Amniotic stem cell (primary cell): ENCODE data around the gene GYS1.

Experiments used
- DNase-seq: peaks from one replicate; lab custom pipeline; 2025; lab: John Stamatoyannopoulos, UW

GYS1 gene

DNA sequence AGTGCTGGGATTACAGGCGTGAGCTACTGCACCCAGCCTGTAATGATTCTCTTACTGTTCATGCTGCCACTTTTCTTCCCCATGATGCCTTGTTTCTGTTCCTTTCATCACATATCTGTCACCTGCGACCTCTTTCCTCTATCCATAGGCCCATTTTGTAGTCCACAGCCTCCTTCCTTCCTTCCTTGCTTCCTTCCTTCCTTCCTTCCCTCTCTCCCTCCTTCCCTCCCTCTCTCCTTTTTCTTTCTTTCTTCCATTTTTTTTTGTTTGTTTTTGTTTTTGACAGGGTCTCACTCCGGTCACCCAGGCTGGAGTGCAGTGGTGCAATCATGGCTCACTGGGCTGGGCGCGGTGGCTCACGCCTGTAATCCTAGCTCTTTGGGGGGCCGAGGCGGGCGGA lies 4.2 kb downstream of the GYS1 start:
- no peak for DNase-seq

DNA sequence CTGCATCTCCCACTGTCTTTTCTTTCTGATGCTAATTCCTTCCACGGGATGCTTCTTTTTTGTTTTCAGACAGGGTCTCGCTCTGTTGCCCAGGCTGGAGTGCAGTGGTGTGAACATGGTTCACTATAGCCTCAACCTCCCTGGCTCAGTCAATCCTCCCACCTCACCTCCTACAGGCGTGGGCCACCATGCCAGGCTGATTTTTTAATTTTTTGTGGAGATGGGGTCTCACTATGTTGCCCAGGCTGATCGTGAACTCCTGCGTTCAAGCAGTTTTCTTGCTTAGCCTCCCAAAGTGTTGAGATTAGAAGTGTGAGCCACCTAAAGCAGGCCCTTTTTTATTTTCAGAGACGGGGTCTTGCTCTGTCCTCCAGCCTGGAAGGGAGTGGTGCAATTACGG lies 4.8 kb downstream of the GYS1 start:
- no peak for DNase-seq

DNA sequence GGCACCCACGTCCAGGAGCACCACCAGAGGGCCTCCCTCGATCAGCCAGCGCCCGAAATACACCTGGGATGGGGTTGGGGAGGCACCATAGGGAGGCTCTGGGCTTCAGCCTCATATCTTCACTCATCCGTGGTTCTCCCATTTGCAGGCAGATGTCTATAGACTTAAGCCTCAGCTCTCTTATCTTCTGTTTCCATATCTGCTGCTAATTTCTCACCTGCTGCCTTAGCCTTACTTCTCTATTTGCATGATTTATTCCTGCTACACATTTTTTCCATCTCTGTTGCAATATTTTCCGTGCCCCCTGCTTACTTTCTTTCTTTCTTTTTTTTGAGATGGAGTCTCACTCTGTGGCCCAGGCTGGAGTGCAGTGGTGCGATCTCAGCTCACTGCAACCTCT lies 5.8 kb downstream of the GYS1 start:
- DNase-seq: no peak

DNA sequence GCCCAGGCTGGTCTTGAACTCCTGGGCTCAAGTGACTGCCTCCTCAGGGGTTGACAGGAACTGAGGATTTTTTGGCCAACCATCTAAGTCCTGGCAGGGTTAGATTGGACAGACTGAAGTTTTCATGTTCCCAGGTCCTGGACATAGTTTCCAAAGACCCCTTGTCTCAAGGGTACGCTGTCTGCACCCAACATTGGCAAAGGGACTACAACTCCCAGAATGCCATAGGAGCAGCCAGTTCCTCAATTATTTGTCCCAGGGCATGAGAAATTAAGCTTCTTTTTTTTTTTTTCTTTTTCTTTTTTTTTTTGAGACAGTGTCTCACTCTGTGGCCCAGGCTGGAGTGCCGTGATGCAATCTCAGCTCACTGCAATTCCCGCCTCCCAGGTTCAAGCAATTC lies 6.9 kb downstream of the GYS1 start:
- DNase-seq: no peak

DNA sequence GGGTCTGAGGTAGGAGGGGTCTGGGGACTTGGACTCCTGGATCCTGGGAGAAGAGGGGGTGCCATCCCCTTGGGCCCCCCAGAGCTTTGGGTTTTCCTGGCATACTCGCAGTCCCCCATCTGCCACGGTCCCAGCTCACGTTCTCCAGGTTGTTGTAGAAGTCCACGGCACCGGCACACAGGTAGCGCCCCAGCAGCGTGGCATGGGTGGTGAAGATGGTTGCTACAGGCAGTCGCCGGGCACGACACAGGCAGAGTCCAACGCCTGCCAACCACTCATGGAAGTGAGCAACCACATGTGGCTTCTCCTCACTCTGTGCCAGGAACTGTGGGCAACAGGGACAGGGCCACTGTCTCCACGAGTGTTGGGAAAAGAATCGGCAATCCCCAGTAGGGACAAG lies 7.4 kb downstream of the GYS1 start:
- DNase-seq: no peak

DNA sequence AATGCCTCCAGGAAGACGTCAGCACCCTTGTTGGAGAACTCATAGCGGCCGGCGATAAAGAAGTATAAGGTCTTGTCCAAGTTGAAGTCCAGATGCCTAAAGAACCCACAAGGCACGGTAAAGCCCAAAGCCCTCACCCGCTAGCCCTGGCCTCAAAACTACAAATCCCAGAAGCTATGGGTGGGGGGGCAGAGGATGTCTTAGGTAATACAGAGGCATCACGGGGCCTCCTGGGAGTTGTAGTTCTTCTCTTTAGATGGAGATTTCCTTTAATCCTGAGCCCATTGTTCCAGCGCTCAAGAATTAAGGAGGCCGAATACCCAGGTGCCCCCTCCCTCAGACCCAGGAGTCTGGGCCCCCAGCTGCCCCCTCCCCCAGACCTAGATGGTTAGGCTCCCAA lies 10.8 kb downstream of the GYS1 start:
- DNase-seq: no peak

DNA sequence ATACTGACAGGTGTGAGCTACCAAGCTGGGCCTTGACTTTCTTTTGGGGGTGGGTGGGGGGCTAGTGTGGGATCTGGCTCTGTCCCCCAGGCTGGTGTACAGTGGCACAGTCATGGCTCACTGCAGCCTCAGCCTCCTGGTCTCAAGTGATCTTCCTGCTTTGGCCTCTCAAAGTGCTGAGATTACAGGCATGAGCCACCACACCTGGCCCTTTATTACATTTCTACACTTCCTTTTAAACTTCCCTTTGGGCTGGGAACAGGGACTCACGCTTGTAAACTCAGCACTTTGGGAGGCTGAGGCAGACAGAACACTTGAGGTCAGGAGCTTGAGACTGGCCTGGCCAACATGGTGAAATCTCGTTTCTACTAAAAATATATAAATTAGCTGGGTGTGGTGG lies 16.0 kb downstream of the GYS1 start:
- no peak for DNase-seq

DNA sequence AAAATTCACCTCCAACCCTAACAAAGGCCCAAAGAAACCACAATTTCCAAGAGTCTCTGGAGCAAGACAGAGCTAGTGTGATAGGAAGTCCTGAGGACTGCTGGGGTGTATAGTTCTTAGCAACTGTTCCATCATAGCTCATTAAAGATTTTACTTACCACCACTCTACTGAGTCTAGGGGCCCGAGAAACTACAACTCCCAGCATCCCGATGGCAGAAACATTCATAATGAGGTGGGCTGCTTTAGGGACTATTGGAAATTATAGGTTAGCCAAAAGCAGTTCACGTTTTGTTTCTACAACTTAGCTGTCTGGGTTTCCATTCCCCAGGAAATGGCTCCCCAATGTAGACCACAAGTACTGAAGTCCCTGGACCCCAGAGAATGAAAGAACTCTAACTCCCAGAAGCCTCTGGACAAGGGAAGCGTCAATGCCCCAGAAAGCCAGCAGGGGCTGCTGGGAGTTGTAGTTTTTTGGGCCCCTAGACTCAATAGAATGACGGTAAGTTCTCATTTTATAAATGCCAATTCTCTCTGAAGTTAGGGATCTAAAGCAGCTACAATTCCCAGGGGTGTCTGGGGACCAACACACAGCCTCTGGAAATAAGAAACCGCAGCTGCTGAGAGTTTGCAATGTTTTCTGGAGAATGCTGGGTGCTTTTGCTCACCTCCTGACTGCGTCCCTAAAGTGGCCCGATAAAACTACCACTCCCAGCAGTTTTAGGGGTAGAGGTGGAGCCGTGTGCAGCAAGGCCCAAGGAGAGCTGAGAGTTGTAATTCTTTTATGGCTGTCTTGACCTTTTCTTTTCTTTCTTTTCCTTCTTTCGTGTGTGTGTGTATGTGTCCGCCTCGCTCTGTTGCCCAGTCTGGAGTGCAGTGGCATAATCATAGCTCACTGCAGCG lies 16.9 kb downstream of the GYS1 start:
- DNase-seq: no peak

DNA sequence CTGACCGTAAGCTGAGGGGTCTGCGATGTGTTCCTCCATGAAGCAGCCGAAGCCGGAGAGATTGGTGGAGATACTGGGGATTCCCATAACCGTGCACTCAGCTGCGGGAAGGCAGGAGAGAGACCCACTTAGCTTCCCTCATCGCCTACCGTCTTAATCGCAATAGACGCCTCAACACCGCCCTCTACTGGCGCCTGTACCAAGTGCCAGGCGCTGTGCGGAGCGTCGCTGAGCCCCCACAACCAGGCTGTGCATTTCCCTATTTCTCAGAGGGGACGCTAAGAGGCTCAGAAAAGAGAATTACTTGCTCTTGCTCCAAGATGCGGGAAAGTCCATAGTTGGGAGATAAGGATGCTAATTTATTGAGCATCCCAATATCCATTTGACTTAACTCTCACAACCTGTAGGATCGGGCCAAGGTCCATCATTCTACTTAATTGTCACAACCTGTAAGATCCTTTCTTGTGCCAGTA lies 22.1 kb downstream of the GYS1 start:
- peak; percentile 39 for DNase-seq

DNA sequence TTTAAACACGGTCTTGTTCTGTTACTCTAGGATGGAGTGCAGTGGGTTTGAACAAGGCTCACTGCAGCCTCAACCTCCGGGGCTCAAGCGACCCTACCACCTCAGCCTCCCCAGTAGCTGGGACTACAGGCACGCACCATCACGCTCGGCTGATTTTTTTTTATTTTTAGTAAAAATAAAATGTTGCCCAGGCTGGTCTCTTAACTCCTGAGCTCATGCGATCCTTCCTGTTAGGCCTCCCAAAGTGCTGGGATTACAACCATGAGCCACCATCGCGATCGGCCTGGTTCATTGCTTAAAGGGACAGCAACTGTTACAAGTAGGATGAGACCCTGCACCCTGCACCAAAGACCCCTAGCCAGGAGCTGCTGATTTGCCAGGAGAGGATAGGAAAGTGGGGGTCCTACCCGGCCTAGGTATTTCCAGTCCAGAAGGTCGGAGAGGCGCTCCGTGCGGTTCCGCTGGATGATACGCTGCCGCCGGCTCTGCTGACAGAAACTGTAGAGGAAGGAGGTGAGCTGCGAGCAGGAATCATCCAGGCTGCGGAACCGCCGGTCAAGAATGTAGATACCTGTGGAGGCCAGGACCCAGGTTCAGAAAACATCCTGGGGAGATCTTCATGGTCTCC lies 22.9 kb downstream of the GYS1 start:
- DNase-seq: no peak

DNA sequence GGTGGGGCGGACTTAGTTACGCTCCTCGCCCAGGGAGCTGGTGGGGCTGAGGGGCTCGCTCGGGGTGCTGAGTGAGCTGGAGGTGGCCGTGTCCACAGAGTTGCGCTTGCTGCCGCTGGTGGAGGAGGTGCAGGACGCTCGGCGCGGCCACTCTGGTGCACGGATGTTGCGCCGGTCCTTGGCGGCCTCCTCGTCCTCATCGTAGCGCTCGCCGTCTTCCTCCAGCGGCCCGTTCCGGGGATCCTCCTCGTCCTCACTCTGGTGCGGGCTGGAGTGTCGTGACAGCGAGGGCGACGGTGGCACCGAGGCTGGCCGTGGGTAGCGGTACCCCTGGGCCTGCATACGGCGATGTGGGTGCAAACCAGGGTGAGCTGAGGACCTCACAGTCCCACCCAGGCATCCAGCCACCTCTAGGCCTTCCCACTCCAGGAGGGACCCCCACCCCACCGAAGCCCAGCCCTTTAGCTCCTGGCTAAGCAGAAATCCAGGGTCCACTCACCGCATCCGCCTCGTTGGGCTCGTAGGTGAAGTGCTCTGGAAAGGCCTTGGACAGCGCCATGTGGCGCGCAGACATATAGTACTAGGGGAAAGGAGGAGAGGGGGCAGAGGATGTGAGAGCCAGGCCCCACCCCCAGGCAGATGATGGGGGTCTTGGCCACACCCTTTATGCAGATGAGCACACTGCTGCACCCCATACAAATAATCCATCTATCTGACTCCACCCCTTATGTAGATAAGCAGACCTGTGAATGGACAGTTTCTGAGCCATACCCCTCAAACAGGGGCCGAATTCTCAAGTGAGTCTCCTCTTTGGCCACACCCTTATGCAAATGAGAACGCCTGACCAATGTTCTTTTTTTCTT lies 23.6 kb downstream of the GYS1 start:
- no peak for DNase-seq

DNA sequence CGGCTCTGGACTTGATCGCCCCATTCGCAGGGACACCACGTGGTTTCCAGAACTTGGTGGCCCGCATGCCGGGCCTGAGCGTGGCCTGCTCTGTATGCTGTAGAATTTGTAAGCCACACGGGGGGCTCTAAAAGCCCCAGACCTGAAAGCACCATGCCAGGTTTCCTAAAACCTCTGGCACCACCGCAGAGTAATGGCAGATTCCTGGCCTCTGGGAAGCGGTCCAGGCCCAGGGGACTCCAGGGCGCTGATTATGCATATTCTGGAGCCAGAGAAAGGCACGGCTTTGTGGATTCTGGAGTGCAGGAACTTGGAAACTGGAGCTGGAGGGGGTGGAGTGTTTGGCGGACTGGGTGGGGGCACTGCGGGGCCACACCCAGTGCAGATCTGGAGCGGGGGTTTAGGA lies 24.3 kb downstream of the GYS1 start:
- no peak for DNase-seq

DNA sequence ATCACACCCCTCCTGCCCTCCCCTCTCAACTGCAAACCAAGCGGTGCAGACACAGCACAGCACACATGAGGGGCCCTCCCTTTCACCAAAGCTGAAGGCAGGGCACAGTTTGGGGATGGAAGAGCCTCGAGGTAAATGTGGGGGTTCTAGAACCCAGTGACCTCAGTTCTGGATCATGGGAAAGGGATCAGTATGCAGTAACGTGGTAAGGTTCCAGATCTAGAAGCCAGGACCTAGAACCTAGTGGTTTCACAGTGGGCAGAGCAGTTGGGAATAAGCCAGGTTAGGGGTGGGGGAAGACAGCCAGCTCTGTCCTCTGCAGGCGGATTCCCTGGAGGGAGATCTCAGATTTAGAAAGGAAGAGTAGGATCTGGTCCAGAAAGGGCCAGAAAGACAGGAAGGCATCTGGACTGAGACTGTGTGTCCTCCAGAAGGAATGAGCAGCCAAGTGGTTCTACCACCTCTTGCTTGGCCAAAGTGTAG lies 24.9 kb downstream of the GYS1 start:
- DNase-seq: no peak

DNA sequence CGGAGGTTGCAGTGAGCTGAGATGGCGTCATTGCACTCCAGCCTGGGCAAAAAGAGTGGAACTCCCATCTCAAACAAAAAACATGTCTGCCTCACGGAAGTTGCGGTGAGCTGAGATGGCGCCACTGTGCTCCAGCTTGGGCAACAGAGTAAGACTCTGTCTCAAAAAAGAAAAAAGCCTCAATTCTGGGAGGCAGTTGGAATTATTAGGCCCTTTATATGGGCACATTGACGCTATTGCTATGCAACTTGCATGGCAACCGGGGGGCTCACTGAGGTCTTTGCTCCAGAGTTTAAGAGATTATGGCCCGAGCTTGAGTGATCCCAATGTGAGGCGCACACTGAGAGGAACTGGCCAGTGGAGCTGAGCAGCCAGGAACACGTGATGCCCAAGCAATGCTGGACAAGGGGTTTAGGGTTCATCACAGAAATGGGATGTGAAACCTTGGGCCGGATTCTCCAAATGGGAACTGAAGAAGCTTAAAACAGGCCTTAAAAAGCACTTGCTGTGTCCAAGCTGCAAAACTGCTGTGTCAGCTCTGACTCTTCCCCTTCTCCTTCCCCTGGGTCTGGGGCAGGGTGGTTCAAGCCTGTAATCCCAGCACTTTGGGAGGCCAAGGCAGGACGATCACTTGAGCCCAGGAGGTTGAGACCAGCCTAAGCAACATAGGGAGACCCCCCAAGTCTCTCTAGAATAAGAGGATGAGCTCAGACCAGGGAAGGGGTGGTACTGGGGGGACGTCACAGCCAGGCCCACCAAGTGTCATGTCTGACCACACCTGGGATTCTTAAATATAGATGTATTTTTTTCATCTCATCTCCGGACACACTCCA lies 25.5 kb downstream of the GYS1 start:
- no peak for DNase-seq

DNA sequence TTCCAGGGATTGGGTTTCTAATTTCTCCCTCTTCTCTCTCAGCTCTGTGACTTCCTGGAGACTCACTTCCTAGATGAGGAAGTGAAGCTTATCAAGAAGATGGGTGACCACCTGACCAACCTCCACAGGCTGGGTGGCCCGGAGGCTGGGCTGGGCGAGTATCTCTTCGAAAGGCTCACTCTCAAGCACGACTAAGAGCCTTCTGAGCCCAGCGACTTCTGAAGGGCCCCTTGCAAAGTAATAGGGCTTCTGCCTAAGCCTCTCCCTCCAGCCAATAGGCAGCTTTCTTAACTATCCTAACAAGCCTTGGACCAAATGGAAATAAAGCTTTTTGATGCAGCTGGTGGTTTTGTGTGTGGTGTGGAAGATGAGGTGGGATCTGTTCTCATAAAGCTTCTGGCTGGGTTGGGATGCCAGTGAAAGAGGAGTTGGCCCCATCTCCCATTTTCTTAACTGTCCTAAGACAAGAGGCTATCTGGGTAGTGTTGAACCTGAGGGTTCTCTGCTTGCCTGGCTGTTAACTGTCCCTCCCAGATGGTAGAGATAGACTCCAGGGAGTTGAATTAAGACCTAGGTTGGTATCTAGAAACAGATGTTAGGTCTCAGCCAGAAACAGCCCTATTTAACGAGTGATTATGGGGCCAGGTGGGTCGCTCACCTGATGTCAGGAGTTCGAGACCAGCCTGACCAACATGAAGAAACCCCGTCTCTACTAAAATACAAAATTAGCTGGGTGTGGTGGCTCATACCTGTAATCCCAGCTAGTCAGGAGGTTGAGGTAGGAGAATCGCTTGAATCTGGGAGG lies 26.4 kb downstream of the GYS1 start:
- no peak for DNase-seq

DNA sequence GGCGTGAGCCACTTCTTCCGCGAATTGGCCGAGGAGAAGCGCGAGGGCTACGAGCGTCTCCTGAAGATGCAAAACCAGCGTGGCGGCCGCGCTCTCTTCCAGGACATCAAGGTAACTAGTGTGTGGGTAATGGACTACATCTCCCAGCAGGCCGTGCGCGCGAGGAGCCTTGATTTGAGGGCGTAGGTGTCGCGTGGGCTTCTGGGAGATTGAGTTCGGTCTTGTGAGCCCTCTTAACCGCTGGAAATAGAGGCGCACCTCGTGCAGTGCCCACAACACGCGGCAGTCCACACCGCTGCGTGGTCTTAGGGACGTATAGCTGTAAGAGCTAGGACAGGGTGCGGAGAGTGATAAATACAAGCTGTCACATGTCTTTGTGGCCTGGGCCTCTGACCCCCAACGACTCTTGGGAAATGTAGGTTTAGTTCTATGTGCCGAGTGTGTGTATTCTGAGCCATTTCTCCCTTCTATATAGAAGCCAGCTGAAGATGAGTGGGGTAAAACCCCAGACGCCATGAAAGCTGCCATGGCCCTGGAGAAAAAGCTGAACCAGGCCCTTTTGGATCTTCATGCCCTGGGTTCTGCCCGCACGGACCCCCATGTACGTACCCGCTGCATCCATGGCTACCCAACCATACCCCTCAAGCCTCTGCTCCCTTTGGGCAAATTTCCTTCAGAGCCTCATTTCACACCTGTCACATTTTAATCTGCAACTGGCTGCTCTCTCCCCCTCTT lies 27.1 kb downstream of the GYS1 start:
- peak; percentile 74 for DNase-seq

DNA sequence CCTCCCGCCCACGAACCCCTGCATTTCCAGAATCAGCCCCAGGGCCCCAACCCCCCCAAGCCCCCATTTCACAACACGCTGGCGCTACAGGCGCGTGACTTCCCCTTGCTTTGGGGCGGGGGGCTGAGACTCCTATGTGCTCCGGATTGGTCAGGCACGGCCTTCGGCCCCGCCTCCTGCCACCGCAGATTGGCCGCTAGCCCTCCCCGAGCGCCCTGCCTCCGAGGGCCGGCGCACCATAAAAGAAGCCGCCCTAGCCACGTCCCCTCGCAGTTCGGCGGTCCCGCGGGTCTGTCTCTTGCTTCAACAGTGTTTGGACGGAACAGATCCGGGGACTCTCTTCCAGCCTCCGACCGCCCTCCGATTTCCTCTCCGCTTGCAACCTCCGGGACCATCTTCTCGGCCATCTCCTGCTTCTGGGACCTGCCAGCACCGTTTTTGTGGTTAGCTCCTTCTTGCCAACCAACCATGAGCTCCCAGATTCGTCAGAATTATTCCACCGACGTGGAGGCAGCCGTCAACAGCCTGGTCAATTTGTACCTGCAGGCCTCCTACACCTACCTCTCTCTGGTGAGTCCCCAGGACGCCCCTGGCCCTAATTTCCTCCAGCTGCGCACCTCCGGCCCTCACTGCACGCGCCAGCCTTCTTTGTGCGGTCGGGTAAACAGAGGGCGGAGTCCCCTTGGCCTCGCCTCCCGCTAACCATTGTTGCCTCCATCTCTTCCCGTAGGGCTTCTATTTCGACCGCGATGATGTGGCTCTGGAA lies 27.9 kb downstream of the GYS1 start, which contains the start of gene FTL:
TSS of gene FTL (plus strand) at position 270 of the 766 bp plus-strand sequence. CDS start at position 469, 199 bp downstream.
- peak; percentile 87 for DNase-seq

DNA sequence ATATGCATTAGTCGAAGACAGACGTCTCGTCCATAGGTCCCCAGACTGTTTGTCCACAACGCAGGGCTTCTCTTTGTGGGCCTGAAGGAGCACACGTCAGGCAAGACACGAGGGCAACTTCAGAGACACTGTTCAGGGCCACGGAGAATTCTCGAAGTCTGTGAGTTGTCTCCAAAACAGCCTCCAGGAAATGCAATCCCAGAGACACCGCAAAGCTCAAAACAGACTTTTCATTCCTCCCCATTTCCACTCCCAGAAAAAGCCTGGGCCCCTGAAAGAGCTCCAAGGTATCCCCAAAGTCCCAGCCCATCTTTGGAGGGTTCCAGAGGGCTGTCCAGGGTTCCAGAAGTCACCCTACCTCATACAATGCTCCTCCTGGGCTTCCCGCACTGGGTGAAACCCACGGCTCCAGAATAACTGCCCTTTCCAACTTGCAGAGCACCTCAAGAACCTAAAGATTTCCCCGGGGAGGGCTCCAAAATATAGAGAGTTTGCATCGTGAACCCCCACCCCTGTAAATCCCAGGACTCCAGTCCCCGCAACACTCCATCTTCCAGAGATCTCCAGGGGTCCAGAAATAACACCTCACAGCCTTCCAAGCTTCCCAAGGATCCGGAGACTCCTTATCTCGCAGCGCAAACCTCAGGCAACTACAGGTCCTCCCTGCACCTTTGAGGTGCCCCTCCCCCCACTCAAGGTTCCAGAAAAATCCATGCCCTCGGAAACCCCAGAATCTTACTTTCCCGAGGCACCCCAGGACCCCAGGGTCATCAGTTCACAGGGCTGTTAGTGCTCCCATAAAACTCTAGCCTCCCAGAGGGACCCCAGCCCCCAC lies 28.7 kb downstream of the GYS1 start:
- DNase-seq: no peak
